ENCODE measurements around the gene TBXAS1.

Gene TBXAS1

GRCh38 chr7:140055833-140056232, 226.8 kb downstream of the TBXAS1 start:
- no peak for DNase-seq

DNA sequence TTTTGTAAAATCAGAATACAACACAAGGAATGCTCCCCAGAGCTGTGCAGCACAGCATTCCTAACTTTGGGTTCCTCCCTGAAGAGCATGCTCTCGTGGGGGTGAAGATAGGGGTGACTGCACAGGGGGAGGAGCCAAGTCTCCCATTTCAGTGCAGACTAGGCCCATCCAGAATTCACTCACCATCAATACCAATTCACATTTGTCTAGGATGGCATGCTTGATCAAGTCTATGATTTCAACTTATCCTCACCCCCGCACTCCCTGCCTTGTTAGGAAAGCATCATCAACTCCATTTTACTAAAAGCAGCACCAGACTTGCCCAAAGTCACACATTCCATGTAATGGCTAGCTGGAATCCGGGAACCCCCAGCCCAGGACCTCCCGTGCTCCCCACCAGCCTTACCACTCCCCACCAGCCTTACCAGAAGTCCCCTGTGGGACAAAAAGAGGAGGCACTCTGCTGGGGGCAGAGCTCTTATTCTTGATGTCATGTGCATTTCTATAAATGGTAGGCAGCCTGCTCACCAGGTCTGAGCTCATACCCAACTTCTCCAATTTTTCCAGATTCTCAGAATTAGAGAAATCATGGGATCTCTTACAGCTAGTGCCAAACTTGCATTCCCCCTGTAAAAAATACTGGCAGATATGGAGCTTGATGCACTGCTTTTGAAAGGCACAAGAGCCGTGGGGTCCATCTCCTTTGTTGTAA, 227.5 kb downstream of the TBXAS1 start:
- no peak for DNase-seq

DNA sequence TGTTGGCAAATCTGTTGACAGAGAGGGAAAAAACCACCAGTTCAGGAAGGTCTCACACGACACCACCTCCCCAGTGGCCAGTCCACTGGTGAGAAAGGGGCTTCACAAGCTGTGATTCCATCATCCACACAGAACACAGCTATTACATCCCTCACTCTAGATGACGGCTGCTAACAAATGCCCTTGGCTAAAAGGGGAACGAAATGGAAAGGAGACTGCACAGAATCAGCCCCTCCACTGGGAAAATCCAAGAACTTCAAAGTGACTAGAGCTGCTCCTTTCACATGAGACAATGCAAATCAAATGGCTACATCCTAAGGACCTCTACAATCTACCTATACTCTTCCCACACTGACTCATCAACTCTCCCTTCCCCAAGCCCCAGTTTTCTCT, 228.1 kb downstream of the TBXAS1 start:
- no peak for DNase-seq

- DNase-seq, result no peak
Measured at GRCh38 chr7:140058517-140058916, 229.5 kb downstream of the TBXAS1 start.

DNA sequence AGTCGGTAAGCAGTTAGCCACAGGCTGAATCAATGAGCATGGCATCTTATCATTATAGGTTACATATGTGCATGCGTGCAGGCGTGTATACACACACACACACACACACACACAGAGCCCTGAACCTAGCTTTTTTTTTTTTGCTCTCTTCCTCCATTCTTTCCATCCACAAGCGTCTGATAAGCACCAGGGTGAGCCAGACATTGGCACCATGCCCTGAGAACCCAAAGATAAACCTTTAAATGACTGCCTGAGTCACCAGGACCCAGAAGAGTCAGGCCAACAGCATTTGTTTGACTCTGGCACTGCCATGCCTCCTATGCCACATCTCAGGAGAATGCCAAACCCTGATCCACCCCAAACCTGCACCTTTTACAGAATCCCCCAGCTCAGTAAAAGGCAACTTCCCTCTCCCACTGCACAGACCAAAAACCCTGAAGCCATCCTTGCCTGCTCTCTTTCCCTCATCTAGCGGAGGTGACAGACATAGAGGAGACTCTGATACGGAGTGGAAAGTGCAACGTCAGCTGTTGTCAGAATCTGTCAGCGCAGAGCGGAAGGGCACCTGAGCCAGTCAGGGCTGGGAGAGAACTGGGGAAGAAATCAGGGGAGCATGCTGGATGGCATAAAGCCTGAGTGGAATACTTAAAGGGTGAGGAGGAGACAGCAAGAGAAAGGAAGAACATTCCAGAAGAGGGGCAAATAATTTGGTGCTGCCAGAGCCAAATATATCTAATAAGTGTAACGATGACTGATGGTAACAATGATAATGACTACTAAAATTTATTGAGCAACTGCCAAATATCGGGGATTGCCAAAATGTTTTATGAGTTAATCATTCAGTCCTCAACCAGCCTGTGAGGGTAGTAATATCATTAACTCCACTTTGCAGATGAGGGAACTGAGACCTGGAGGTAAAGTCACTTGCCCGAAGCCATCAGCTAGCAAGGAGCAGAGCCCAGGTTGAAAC, 230.5 kb downstream of the TBXAS1 start:
- no peak for DNase-seq

GRCh38 chr7:140060243-140060630, 231.2 kb downstream of the TBXAS1 start:
- no peak for DNase-seq

GRCh38 chr7:140060788-140061606, 231.9 kb downstream of the TBXAS1 start:
- peak; percentile 5 for DNase-seq

GRCh38 chr7:140061607-140061930, 232.5 kb downstream of the TBXAS1 start:
- no peak for DNase-seq

- DNase-seq, result no peak
Measured at GRCh38 chr7:140062118-140062527, 233.1 kb downstream of the TBXAS1 start.

- peak; percentile 25 for DNase-seq
Measured at GRCh38 chr7:140062528-140063299, 233.7 kb downstream of the TBXAS1 start, which contains the start of gene PARP12. TSS of gene PARP12 (minus strand) at chr7:140062951. CDS start at chr7:140062847, 104 bp downstream.

- DNase-seq, result no peak
Measured at GRCh38 chr7:140067052-140067451, 238.0 kb downstream of the TBXAS1 start.

- DNase-seq, result no peak
Measured at GRCh38 chr7:140068033-140068432, 239.0 kb downstream of the TBXAS1 start.

GRCh38 chr7:140069298-140069949, 240.4 kb downstream of the TBXAS1 start:
- DNase-seq, result no peak

Data from NCI-H1694 treated with DMSO at 0.1 percent for 48 hours (cell line).